Pons (tissue), 1 donor: ENCODE results near the gene LIN7C.
A peak's percentile ranks its signal among the peaks of the same experiment; 100 is the strongest.

ENCODE experiments used
- DNase-seq: peaks from one replicate; pipeline ENCODE4 v3.0.0-alpha.2; 2016; ENCODE audit warnings: low spot score

LIN7C gene

DNA sequence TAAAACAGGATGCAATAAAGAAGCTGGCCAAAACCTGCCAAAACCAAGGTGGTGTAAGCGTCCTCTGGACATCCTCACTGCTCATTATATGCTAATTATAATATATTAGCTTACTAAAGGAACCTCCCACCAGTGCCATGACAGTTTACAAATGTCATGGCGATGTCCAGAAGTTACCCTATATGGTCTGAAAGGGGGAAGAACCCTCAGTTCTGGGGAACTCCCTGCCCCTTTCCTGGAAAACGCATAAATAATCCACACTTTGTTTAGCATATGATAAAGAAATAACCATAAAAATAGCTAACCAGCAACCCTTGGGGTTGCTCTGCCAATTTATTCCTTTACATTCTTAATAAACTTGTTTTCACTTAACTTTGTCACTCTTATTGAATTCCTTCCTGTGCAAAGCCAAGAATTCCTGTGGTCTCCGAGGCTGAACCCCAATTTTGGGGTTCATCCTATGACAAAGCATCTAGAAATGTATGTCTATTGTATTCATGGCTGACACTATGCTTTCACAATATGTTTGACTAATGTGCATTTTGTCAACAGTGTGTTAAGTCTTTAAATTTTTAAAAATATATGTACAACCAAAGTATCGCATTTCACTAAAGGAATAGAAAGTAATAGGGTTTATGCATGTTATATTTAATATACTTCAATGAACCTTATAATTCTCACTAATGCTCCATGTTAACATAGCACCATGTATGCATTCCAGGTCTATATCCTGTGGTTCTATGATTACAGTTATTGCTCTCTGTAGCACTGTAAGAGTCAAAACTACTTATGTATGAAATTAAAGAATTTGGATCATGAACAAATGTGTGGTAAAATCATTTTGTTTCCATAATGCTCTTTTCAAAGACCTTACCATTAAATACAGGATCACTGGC is 59.0 kb downstream of the LIN7C start:
- no peak for DNase-seq

DNA sequence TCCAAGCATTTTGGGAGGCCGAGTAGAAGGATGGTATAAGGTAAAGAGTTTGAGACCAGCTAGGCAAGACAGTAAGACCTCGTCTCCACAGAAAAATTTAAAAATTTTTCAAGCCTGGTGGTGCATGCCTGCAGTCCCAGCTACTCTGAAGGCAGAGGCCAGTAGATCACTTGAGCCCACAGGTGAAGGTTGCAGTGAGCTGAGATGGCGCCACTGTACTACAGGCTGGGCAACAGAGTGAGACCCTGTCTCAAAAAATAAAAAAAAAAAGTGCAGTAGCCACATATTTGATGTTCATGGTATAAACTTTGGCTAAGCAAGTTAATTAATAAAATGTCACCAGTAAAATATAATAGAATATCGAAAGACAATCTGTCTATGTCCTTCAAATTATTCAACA is 60.9 kb downstream of the LIN7C start:
- no peak for DNase-seq

DNA sequence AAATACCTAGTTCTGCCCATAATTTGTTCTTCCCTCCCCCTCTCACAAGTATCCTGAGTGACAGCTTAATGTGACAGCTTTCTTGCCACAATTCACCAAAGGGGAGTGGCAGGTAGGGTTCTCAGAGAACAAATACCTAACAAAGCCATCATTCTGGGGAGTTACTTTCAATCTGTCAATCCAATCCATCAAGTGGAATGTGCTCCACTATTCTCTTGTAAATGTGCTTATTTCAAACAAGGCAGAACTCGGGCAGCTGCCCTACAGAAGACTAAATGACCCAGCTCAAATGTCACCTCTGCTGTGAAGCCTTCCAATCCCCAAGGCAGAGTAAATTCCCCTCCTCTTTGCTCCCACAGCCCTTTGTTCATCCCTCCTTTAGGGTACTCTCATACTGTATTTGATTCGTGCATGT is 61.8 kb downstream of the LIN7C start:
- DNase-seq: peak; percentile 57
